ENCODE data around the gene LEFTY1.

DNA sequence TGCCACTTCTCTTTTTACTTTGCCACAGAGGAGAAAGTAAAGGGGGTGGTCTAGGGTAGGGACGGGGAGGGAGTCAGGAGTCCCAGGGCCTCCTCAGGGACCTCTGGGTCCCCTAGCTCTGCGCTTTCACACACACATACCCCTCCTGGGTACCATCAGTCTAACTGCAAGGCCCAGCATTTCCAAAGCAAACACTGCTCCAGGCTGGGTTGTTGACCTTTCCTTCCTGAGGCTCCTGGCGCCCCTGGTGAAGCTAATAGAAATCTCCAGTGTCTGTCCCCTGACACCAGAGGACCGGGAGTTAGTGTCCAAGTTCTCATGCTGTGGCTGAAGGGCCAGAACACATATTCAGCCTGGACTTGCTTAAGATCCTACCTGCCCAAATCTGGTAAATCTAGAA lies 10.7 kb downstream of the LEFTY1 start:
- TF ChIP-seq, protein P1, sequence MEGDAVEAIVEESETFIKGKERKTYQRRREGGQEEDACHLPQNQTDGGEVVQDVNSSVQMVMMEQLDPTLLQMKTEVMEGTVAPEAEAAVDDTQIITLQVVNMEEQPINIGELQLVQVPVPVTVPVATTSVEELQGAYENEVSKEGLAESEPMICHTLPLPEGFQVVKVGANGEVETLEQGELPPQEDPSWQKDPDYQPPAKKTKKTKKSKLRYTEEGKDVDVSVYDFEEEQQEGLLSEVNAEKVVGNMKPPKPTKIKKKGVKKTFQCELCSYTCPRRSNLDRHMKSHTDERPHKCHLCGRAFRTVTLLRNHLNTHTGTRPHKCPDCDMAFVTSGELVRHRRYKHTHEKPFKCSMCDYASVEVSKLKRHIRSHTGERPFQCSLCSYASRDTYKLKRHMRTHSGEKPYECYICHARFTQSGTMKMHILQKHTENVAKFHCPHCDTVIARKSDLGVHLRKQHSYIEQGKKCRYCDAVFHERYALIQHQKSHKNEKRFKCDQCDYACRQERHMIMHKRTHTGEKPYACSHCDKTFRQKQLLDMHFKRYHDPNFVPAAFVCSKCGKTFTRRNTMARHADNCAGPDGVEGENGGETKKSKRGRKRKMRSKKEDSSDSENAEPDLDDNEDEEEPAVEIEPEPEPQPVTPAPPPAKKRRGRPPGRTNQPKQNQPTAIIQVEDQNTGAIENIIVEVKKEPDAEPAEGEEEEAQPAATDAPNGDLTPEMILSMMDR (IDR thresholded peaks at IDR 0.05; ENCODE audit: poor library complexity), result no peak
- no peak for TF ChIP-seq EZH2phosphoT487 (IDR thresholded peaks at IDR 0.05; ENCODE audit: low read depth, severe bottlenecking, unreplicated experiment)

Measured in hepatocyte (in vitro differentiated cells).